Measurements from ENCODE around the gene S100A7A.
"Not testable (repeated sequence)": the region's sequence is repeated elsewhere in the genome, so short reads cannot be mapped to it uniquely, and the experiment has no call there.

The S100A7A gene

GRCh38 chr1:153444078-153444477 lies 27.8 kb downstream of the S100A7A start:
- POLR2A ChIA-PET, result no interaction called here
- DNase-seq (ENCODE audit: extremely low spot score), result no peak
- CTCF ChIA-PET, result no interaction called here
- TF ChIP-seq CTCF (IDR thresholded peaks at IDR 0.05; ENCODE audit: control extremely low read depth, extremely low read depth, low read depth, missing control alignments), result no peak

GRCh38 chr1:153447498-153448170 lies 31.3 kb downstream of the S100A7A start:
- POLR2A ChIA-PET, result no interaction called here
- CTCF ChIA-PET, result interaction anchor here (0.9 to 1.1 kb wide), 2 partner anchors 18 to 47 kb away, joined by 3 read pairs; no protein-coding TSS in a partner anchor
- DNase-seq (ENCODE audit: extremely low spot score), result no peak
- TF ChIP-seq CTCF (IDR thresholded peaks at IDR 0.05; ENCODE audit: control extremely low read depth, extremely low read depth, low read depth, missing control alignments), result no peak

- DNase-seq (ENCODE audit: extremely low spot score); POLR2A ChIA-PET; CTCF ChIA-PET: not testable (repeated sequence)
Observed at GRCh38 chr1:153448851-153449250, 32.5 kb downstream of the S100A7A start.

GRCh38 chr1:153456396-153456795 lies 40.1 kb downstream of the S100A7A start:
- CTCF ChIA-PET, result interaction anchor here (0.9 to 1.3 kb wide), 2 partner anchors 9 to 39 kb away, joined by 3 read pairs; no protein-coding TSS in a partner anchor
- no peak for DNase-seq (ENCODE audit: extremely low spot score)
- TF ChIP-seq CTCF (IDR thresholded peaks at IDR 0.05; ENCODE audit: control extremely low read depth, extremely low read depth, low read depth, missing control alignments), result no peak
- POLR2A ChIA-PET, result no interaction called here

- ChIA-PET POLR2A (no interaction called here), CTCF (no interaction called here)
- no peak for TF ChIP-seq CTCF (IDR thresholded peaks at IDR 0.05; ENCODE audit: control extremely low read depth, extremely low read depth, low read depth, missing control alignments)
- DNase-seq (ENCODE audit: extremely low spot score), result no peak
Observed at GRCh38 chr1:153459655-153460054, 43.3 kb downstream of the S100A7A start.

- POLR2A ChIA-PET, result no interaction called here
- no peak for DNase-seq (ENCODE audit: extremely low spot score)
Observed at GRCh38 chr1:153460551-153460950, 44.2 kb downstream of the S100A7A start, which contains the start of gene S100A7. Gene S100A7 (minus strand): TSS chr1:153460651. CDS start chr1:153459013, 1,638 bp downstream.

GRCh38 chr1:153462741-153463140 lies 46.4 kb downstream of the S100A7A start:
- POLR2A ChIA-PET; CTCF ChIA-PET; DNase-seq (ENCODE audit: extremely low spot score): not testable (repeated sequence)

More at GRCh38 chr1:153460551-153460950, 44.2 kb downstream of the S100A7A start, which contains the start of gene S100A7:
- TF ChIP-seq CTCF (IDR thresholded peaks at IDR 0.05; ENCODE audit: control extremely low read depth, extremely low read depth, low read depth, missing control alignments), result no peak
- CTCF ChIA-PET, result no interaction called here

Data from GM10248 (cell line).